Esophagus squamous epithelium (tissue), 4 donors: ENCODE data around the gene SRGAP3.

ENCODE experiments used
- CTCF ChIP-seq, 6 experiments: fragments of 450-650 bp in 4 of 6; fragments of 200-600 bp in 2 of 6; sonication (generic) in 2 of 6; IDR thresholded peaks; one replicate each; pipeline ENCODE4 v1.5.1; 2016 to 2019; ENCODE audit warnings: antibody characterized with exemption in 6 of 6, mild to moderate bottlenecking in 4 of 6, moderate library complexity in 4 of 6
- POLR2A ChIP-seq, 4 donors: fragments of 450-650 bp; IDR thresholded peaks; one replicate each; pipeline ENCODE4 v1.6.1; 2017; ENCODE audit warnings: antibody characterized with exemption in 4 of 4, mild to moderate bottlenecking in 4 of 4, moderate library complexity in 3 of 4

DNA sequence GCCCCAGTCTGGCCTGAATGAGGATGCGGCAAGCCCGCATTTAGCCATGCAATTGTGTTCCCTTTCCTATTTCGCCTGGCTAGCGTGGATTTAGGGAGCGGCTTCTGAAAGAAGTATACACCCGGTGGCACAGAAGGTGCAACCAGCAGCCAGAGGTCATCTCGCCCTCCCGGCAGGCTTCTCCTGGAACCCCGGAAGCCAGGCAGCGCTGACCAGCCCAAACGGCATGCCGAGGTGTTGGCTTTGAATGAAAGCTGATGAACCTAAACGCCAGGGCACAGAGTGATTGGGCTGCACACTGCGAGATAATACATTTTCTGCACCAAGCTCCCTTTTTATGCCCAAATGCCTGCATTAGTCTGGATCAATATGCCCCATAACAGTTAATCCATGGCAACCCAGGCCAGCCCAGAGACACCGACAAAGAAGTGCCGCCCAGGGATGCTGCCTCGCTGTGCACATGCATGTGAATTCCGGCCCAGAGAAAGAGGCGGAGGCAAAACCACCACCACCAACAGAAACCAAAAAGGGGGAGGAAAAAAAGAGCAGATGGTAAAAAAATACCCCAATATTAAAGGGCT, 1.4 kb downstream of the SRGAP3 start:
- TF ChIP-seq POLR2A (IDR thresholded peaks at IDR 0.05) (no peak), CTCF (IDR thresholded peaks at IDR 0.05) (no peak)
